Measurements from ENCODE around the gene SRPK3. TPM values are rescaled to one million over a fixed set of nuclear protein-coding genes. Genes with fewer than 3 reads are reported as not detected.

Gene SRPK3
- total RNA-seq, 1 experiment from 2014 or later: 1.6 TPM

- TF ChIP-seq CTCF (IDR thresholded peaks at IDR 0.05) (no peak), POLR2AphosphoS5 (IDR thresholded peaks at IDR 0.05; ENCODE audit: low read depth, low read length) (no peak), REST (IDR thresholded peaks at IDR 0.05; ENCODE audit: insufficient read depth in 1 of 2, low read depth in 2 of 2, low read length in 1 of 2) (no peak), TCF7L2 (IDR thresholded peaks at IDR 0.05; ENCODE audit: low read depth, low read length) (no peak), SIN3A (IDR thresholded peaks at IDR 0.05; ENCODE audit: borderline replicate concordance, insufficient read depth, low read depth, low read length) (no peak)
- Histone ChIP-seq H3K4me1 (ENCODE audit: control insufficient read depth, insufficient read depth, low read length) (peaks cover 16% of the 10 kb centered on the region), H3K4me3 (ENCODE audit: low read depth in 2 of 2, low read length in 2 of 2) (no peak overlapping the region), H3K9me3 (ENCODE audit: control insufficient read depth, insufficient read depth, low read depth, low read length) (no peaks in the 10 kb centered on the region), H3K27ac (ENCODE audit: low read length) (no peak overlapping the region), H3K27me3 (ENCODE audit: control insufficient read depth, insufficient read depth, low read length) (no peaks in the 10 kb centered on the region), H3K36me3 (ENCODE audit: control insufficient read depth, insufficient read depth, low read length) (peaks cover 3% of the 10 kb centered on the region)
- in situ Hi-C loops (cut with HindIII; ENCODE audit: low pct_unique_long_range_greater_than_20kb, low sequenced_read_pairs) (no loop called here), intact Hi-C loops (cut with micrococcal nuclease; ENCODE audit: unreplicated experiment) (no loop called here)
- no peak for DNase-seq (ENCODE audit: low read depth, low spot score)
- BruUV-seq (replicated peaks): no TSS peak
- ChIA-PET CTCF (no interaction called here), POLR2A (no interaction called here)
- no peak for ATAC-seq
Measured at GRCh38 chrX:153797415-153798015, 16.7 kb downstream of the SRPK3 start.

- no peak overlapping the region for H3K4me3 ChIP-seq (ENCODE audit: low read depth in 2 of 2, low read length in 2 of 2)
- H3K27me3 ChIP-seq (ENCODE audit: control insufficient read depth, insufficient read depth, low read length): no peaks in the 10 kb centered on the region
- BruUV-seq (replicated peaks): no TSS peak
- ChIA-PET POLR2A (no interaction called here), CTCF (no interaction called here)
- intact Hi-C loops (cut with micrococcal nuclease; ENCODE audit: unreplicated experiment) (no loop called here), in situ Hi-C loops (cut with HindIII; ENCODE audit: low pct_unique_long_range_greater_than_20kb, low sequenced_read_pairs) (no loop called here)
- peaks cover 3% of the 10 kb centered on the region; the same call in 1 of the 2 replicates for H3K36me3 ChIP-seq (ENCODE audit: control insufficient read depth, insufficient read depth, low read length)
- peaks cover 10% of the 10 kb centered on the region for H3K4me1 ChIP-seq (ENCODE audit: control insufficient read depth, insufficient read depth, low read length)
- no peak for DNase-seq (ENCODE audit: low read depth, low spot score)
- ATAC-seq: no peak
- no peak overlapping the region for H3K27ac ChIP-seq (ENCODE audit: low read length)
- no peaks in the 10 kb centered on the region for H3K9me3 ChIP-seq (ENCODE audit: control insufficient read depth, insufficient read depth, low read depth, low read length)
- TF ChIP-seq REST (IDR thresholded peaks at IDR 0.05; ENCODE audit: insufficient read depth in 1 of 2, low read depth in 2 of 2, low read length in 1 of 2): no peak
- no peak for TF ChIP-seq TCF7L2 (IDR thresholded peaks at IDR 0.05; ENCODE audit: low read depth, low read length)
- TF ChIP-seq POLR2AphosphoS5 (IDR thresholded peaks at IDR 0.05; ENCODE audit: low read depth, low read length): no peak; the same call in 1 of the 2 replicates
- TF ChIP-seq CTCF (IDR thresholded peaks at IDR 0.05): no peak
- TF ChIP-seq SIN3A (IDR thresholded peaks at IDR 0.05; ENCODE audit: borderline replicate concordance, insufficient read depth, low read depth, low read length): no peak
Measured at GRCh38 chrX:153799326-153799725, 18.5 kb downstream of the SRPK3 start.

Measured in Panc1 (cell line).